D721Med (cell line): ENCODE data around the gene RAD51C.
A peak's percentile ranks its signal among the peaks of the same experiment; 100 is the strongest.

Experiments used
- DNase-seq: peaks from one replicate; pipeline ENCODE4 v3.0.0; 2011; ENCODE audit warnings: low spot score; ENCODE audit not compliant: insufficient read length
- FAIRE-seq: peaks from 2 replicates; lab custom pipeline; 2011; peaks lifted over from hg19 to GRCh38; lab: Jason Lieb, UNC
- TF ChIP-seq, protein P1 (sequence below): IDR thresholded peaks from 2 replicates; pipeline ENCODE4 v1.5.1; 2012; ENCODE audit warnings: mild to moderate bottlenecking, control low read depth; ENCODE audit not compliant: insufficient read depth; ENCODE audit errors: missing control alignments

The RAD51C gene

DNA sequence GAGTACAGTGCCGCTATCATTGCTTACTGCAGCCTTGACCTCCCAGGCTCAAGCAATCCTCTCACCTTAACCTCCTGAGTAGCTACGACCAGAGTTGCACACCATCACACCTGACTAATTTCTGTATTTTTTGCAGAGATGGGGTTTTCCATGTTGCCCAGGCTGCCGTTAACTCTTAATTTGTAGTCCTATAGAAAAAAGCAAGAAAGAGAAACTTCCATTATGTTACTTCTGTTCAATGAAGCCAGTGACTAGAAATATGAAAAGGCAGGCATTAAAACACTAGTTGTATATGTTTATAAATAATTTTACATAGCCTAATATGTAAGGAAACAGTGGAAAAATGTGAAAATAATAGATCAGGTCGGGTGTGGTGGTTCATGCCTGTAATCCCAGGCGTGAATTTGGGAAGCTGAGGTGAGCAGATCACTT, 9.7 kb downstream of the RAD51C start:
- DNase-seq (no peak), FAIRE-seq (no peak)
- TF ChIP-seq, protein P1, sequence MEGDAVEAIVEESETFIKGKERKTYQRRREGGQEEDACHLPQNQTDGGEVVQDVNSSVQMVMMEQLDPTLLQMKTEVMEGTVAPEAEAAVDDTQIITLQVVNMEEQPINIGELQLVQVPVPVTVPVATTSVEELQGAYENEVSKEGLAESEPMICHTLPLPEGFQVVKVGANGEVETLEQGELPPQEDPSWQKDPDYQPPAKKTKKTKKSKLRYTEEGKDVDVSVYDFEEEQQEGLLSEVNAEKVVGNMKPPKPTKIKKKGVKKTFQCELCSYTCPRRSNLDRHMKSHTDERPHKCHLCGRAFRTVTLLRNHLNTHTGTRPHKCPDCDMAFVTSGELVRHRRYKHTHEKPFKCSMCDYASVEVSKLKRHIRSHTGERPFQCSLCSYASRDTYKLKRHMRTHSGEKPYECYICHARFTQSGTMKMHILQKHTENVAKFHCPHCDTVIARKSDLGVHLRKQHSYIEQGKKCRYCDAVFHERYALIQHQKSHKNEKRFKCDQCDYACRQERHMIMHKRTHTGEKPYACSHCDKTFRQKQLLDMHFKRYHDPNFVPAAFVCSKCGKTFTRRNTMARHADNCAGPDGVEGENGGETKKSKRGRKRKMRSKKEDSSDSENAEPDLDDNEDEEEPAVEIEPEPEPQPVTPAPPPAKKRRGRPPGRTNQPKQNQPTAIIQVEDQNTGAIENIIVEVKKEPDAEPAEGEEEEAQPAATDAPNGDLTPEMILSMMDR, result no peak

DNA sequence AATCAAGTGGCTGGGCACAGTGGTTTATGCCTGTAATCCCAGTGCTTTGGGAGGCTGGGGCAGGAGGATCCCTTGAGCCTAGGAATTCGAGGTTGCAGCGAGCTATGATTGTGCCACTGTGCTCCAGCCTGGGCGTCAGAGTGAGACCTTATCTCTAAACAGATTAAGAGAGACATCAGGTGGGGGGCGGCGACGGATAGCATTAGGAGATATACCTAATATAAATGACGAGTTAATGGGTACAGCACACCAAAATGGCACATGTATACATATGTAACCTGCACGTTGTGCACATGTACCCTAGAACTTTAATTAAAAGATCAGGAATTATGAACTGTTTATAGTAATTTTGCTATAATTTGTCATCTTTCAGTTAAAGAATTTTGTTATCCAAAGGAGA, 10.3 kb downstream of the RAD51C start:
- TF ChIP-seq, protein P1, result no peak
- FAIRE-seq (no peak), DNase-seq (no peak)

DNA sequence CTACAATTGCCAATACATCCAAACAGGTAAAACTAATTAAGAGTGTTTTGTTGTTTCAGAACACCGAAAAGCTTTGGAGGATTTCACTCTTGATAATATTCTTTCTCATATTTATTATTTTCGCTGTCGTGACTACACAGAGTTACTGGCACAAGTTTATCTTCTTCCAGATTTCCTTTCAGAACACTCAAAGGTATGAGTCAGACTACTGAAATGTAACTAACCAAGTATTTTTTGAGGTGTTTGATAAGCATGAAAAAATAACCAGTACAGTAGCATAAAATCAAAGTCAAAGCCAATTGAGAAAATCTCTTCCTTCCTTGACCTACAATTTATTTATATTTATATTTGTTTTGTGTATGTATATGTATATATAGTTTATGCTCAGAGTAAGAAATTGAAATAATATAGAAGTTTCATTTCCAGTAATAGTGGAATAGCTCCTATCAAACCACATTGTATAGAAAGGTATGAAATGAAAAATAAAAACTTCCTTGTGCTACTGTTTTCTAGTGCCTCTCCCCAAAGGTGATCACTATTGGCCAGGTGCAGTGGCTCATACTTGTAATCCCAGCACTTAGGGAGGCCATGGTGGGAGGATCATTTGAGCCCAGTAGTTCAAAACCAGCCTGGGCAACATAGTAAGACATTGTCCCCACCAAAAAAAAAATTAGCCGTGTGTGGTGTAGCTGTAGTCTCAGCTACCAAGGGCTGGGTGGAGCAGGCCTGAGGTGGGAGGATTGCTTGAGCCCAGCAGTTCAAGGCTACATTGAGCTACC, 10.9 kb downstream of the RAD51C start:
- DNase-seq (no peak), FAIRE-seq (no peak)
- TF ChIP-seq, protein P1, result no peak

DNA sequence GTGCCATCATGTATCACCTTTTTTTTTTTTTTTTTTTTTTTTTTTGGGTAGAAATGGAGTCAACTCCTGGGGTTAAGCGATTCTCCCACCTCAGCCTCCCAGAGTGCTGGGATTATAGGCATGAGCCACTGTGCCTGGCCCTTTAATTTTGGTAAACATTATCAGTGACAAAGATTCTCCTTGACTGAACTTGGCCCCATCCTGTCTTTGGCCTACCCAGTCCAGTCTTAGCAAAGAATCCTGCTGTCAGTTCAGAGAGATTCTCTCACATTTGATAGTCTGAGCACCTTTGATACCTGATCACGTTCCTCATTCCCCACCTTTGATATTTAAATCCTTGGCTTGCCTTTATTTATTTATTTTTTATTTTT, 11.5 kb downstream of the RAD51C start:
- TF ChIP-seq, protein P1, result no peak
- DNase-seq (no peak), FAIRE-seq (no peak)

DNA sequence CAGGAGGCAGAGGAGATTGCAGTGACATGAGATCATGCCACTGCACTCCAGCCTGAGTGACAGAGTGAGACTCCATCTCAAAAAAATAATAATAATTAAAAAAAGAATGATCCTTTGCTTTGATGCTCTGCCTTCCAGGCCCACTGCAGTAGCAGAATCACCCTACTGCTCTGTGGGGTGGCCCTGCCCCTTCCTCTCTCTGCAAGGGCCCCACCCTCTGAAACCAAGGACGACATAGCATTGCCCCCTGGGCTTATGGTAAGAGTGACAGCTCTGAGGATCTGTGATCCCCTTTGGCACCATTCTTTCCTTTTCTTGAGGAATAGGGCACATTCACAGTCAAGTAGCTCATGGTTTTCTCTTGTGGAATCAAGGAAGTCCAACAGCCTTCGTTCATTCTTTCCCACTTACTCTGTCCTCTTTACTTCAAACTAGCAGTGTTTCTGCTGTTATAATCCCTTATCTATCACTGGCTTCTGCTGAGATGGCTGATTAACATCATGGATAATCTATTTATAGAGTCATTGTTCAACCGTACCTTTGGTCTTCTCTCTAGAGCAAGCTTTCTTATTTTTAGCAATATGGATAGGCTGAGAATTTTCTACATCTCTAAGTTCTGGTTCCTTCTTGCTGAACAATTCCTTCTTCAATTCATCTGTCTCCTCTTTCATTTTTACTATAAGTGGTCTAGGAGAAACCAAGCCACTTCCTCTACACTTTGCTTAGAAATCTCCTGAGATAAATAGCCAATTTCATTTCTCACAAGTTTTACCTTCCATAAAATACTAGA, 14.1 kb downstream of the RAD51C start:
- DNase-seq (no peak), FAIRE-seq (no peak)
- TF ChIP-seq, protein P1, result no peak

DNA sequence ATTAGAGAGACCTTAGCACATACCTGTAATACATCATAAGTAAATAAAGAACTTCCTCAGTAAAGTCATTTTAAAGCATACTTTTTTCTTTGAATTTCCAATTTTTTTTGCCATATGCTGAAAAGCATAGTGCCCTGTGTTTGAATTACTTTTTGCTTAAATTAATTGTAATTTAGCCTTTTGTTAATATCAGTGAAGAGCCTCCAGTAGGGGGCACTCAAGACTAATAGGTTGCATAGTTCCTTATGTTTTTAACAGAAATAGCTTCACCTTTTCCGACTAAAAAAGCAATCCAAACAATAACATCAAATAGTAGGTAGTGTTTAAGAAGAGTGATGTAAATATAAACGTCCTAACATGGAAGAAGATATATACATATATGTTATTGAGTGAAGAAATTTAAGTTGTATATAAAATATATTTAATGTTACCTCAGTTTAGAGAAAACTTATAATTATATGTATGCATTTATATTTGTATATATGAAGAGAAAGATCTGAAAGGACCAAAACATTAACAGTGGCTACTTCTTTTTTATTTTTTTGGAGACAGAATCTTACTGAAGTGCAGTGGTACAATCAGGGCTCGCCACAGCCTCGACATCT, 18.6 kb downstream of the RAD51C start:
- FAIRE-seq (peak; percentile 72), DNase-seq (no peak)

More for the DNA sequence above, 18.6 kb downstream of the RAD51C start:
- TF ChIP-seq, protein P1, result peak; percentile 98
